GM18870 (cell line): ENCODE measurements around the gene STARD3.

ENCODE experiments used
- ATAC-seq: cut with Tn5 transposase; IDR thresholded peaks from one replicate; pipeline ENCODE4 v1.9.1; 2021; ENCODE audit warnings: moderate library complexity; ENCODE audit not compliant: unreplicated experiment

The STARD3 gene

GRCh38 chr17:39669897-39670735 is 33.2 kb downstream of the STARD3 start:
- no peak for ATAC-seq

GRCh38 chr17:39670746-39671145 is 33.8 kb downstream of the STARD3 start:
- no peak for ATAC-seq

GRCh38 chr17:39671651-39672521 is 34.9 kb downstream of the STARD3 start:
- ATAC-seq, result no peak

GRCh38 chr17:39672522-39673334 is 35.8 kb downstream of the STARD3 start:
- no peak for ATAC-seq

GRCh38 chr17:39673335-39674081 is 36.6 kb downstream of the STARD3 start:
- no peak for ATAC-seq

GRCh38 chr17:39674179-39674578 is 37.2 kb downstream of the STARD3 start:
- no peak for ATAC-seq

- ATAC-seq, result no peak
These were observed 37.9 kb downstream of the STARD3 start for GRCh38 chr17:39674702-39675389.

GRCh38 chr17:39675390-39676082 is 38.6 kb downstream of the STARD3 start:
- ATAC-seq, result no peak

GRCh38 chr17:39676198-39676819 is 39.4 kb downstream of the STARD3 start:
- no peak for ATAC-seq

- ATAC-seq, result no peak
These were observed 40.1 kb downstream of the STARD3 start for GRCh38 chr17:39677072-39677471.

GRCh38 chr17:39677542-39678339 is 40.8 kb downstream of the STARD3 start:
- no peak for ATAC-seq

GRCh38 chr17:39678340-39679116 is 41.6 kb downstream of the STARD3 start:
- no peak for ATAC-seq

GRCh38 chr17:39679521-39680192 is 42.7 kb downstream of the STARD3 start:
- ATAC-seq, result no peak

GRCh38 chr17:39683295-39683939 is 46.5 kb downstream of the STARD3 start:
- no peak for ATAC-seq

GRCh38 chr17:39684369-39685192 is 47.6 kb downstream of the STARD3 start:
- no peak for ATAC-seq
